Stimulated activated CD8-positive, alpha-beta memory T cell treated with anti-CD3 and anti-CD28 coated beads, Interleukin-4, amount 100 ng/mL, for 1 hour (primary cell): ENCODE results near the gene KLHL33.
"Not testable (repeated sequence)": the region's sequence is repeated elsewhere in the genome, so short reads cannot be mapped to it uniquely, and the experiment has no call there.

Source experiments
- DNase-seq, 2 donors: peaks; one replicate each; pipeline ENCODE4 v3.0.0-alpha.2; 2020; ENCODE audit warnings: low read depth in 2 of 2, low spot score in 1 of 2

The KLHL33 gene

DNA sequence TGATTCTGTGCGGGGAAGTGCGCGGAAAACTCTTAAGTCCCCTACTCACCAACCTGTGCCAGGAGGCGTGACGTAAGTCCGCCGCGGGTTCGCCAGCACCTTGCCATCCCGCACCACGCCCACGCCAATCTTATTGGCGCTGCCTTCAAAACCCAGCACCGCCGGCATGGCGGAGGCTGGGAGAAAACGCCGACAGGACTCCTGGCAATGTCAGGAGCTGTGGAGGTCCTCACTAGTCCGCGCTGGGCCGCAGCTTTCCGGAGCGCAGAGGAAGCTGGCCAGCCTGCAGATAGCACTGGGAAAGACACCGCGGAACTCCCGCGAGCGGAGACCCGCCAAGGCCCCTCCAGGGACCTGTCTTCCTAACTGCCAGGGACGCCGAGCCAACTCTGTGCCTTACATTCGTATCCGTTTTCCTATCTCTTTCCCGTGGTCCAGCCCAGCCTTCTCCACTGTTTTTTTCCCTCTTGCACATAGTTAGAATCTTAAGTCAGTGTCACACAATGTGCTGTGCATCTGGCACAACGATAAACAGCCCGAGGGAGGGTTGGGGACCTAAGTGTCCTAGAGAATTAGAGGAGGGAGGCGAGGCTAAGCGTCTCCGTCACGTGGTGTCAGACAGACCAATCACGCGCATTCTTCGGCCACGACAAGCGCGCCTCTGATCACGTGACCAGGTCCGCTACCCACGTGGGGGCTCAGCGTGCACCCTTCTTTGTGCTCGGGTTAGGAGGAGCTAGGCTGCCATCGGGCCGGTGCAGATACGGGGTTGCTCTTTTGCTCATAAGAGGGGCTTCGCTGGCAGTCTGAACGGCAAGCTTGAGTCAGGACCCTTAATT, 18.8 kb upstream of the KLHL33 start, which contains the start of the genes APEX1 and OSGEP:
Gene APEX1, plus strand, starts transcription at position 711 of the 839 bp plus-strand sequence. CDS start 420 bp downstream, outside the sequence.
Gene OSGEP, minus strand, starts transcription at position 297 of the 839 bp plus-strand sequence. Its CDS starts 129 bp downstream, at position 168.
- peak; percentile 89 to 96 for DNase-seq

DNA sequence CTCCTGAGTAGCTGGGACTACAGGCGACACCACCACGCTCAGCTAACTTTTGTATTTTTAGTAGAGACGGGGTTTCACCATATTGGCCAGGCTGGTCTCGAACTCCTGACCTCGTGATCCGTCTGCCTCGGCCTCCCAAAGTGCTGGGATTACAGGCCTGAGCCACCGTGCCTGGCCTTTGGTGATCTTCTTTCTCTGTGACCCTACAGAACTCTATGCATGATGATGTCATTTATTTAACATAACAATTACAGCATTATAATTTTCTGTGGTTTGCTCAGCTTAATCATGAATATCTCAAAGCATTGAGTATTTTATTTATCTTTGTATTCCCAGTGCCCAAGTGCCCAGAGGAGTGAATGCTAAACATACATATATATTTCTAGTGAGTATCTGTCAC, 16.9 kb upstream of the KLHL33 start:
- DNase-seq: not testable (repeated sequence)

DNA sequence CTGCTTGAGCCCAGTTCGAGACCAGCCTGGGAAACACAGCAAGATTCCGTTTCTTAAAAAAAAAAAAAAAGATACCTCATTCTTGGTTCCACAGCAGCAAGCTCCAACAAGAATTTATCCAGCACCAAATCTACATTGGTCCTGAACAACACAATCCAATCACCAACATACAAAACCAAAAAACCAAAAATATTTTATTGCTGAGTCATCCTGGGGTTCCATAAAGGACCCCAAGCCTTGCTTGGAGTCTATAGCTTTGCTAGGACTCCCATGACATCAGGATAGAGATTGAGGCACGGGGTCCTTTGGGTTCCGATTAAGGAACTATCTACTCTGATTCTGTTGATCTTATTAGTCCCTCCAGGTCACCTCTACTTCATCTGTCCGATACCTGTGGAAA, 10.9 kb upstream of the KLHL33 start:
- DNase-seq: no peak

DNA sequence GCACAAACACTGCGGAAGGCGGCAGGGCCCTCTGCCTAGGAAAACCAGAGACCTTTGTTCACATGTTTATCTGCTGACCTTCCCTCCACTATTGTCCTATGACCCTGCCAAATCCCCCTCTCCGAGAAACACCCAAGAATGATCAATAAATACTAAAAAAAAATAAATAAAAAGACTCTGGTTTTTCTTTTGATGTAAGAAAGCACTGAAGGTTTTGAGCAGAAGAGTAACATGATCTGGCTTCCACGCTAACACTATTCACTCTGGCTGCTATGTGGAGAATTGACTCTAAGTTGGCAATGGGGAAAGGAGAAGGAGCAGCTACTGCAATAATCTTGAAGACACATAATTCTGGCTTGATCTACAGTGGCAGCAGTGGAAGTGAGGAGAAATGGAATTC, 7.7 kb upstream of the KLHL33 start:
- not testable (repeated sequence) for DNase-seq

DNA sequence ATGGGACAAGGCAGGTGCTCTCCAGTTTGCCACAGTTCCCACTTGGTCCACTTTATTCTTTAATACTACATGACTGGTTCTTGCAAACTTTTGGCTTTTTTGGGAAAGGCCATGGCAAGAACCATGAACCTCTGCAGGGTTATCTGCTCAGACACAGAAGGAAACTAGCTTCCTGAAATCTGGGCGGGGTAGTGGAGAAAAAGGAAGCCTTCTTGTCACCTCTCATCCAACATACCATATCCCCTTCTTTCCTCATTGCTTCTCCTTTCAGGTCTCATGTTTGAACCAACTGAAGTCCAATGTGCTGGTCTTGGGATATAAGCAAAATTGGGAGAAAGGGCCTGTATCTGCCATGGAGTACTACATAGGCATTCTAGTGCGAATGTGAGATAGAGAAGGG, 5.5 kb upstream of the KLHL33 start:
- DNase-seq: no peak

DNA sequence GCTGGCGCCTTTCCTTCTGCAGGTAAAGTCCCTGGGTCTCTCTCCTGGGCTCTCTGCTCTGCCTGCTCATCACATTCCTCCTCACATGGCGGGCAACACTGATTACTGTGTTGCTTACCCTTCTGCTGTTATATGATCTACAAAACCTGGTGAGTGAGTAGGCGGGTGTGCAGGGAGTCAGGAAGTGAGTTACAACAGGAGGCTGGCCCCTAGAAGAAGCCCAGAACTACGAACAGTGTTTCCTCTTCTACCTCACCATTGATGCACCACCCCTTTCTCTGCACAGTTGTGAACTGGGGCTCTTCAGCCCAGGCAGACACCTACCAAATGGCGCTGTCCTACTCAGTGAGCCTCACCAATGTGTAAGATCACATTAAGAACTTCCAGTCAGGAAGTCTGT, 4.9 kb upstream of the KLHL33 start:
- peak in 1 of 2 donors; percentile 2 for DNase-seq

DNA sequence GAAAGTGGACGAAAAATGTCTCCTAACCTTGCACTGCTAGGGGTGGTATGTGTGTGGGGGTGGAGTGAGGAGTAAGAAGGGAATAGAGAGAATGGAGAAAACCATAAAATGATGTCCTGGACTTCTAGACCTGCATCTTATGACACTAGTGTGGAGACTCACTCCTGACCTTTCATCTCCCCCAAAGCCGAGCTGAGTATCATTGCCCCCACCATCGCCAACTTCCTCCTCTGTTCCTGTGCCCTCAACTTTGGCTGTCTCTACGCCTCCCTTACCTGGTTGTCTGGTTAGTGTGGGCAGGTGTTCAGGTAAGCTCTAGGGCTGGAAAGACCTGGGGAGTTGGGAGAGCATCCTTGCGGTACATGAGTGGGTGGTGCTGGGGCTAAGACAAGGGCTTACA, 4.5 kb upstream of the KLHL33 start:
- DNase-seq: no peak

DNA sequence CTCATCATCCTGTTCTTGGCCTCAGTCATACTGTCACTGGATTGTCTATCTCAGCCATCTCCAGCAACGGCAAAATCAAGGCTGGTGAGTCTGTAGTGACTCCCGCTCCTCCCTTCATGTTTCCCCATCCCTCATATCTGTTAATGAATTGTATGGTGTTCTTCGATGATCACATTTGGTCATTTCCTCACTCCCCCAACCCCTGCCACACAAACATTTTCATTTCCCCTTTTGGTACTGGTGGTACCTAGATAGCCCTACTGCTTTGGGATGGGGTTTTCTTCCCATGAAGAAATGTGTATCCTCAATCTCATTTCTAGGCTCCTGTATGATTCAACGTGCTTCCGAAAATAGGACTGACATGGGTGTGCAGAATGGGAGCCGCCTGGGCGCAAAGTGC, 2.7 kb upstream of the KLHL33 start:
- no peak for DNase-seq

DNA sequence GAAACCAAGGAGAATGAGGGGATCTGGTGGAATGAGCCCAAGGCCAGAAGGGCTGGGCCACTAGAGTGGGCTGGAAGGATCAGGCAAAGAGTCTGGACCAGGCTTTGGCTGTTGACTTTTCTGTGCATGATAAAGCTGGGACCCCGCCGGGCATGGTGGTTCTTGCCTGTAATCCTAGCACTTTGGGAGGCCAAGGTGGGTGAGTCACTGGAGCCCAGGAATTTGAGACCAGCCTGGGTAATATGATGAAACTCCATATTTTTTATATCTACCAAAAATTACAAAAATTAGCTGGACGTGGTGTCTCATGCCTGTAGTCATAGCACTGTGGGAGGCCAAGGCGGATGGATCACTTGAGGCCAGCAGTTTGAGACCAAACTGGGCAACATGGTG, 393 bp upstream of the KLHL33 start:
- DNase-seq: no peak

DNA sequence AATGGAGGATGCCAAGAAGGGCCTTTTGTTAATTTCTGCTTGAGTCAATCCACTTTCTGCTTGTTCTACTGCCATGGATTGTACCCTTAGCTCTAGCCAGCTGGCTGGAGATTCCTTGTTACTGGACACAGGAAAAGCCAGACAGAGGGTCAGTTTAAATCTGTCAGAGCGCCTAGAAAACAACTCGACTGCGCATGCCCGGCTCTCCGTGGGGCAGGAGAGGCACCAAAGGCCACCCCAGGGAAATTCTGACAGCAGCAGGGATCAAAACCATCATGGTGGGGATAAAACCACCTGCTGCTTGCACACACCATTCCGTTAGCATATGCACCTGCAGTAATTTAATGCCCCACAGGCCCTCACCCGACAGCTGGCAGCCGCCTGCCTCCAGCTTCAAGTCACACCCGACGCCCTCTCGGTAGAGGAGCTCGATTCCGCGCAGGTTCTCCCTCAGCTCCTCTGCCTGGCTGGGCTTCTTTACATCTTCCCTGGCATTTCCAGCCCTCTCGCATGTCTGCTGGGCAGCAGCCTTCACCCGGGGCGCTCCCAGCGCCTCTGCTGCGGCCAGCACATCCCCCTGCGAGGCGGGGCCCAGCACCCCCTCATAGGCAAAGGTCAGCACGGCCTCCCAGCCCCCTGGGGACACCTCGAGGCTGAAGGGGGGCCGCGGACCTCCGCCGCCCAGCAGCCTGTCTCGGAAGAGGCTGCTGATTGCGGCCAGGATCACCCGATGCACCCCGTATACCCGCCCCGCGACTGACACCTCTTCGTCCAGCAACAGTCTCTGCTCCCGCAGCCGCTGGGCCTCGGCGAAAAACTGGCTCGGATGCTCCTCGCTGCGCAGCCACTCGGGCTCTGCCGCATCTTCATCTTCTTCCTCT, 1.0 kb downstream of the KLHL33 start:
- DNase-seq: no peak

DNA sequence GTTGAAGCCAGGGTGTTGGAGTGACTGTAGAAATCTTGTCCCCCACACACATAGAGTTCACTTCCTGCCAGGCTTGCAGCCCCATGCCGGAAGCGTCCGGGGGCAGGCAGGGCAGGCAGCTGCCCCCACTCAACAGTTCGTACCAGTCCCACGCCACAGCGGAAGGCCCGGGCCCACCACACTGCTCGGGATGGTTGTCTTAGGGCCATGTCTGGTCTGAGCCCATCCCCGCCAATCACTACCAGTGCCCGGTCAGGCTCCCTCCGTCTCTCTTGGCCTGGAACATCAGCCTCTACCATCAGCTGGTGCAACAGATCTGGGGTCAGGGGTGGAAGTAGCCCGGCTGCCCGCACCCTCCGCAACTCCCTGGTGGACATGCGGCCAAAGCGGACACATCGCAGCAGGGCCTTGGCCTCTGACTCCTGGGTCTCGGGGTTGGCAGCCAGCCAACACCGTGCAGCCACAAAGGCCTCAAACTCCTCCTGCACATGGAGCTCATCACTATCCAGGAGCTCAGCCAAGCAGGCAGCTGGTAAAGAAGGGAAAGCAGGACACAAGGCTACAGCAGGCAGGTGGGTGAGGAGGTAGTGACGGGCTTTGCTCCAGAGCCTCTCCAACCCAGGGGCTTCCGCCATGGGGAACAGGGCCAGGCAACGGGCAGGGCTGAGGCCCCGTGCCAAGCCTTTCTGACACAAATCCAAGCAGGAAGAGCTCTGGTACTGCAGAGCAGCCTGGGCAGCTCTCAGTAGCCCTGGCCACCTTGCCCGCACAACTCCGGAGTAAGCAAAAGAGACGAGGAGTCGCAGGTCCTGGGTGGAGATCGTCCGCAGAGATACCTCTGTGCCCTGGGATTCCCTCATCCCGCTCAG, 5.9 kb downstream of the KLHL33 start:
- no peak for DNase-seq

DNA sequence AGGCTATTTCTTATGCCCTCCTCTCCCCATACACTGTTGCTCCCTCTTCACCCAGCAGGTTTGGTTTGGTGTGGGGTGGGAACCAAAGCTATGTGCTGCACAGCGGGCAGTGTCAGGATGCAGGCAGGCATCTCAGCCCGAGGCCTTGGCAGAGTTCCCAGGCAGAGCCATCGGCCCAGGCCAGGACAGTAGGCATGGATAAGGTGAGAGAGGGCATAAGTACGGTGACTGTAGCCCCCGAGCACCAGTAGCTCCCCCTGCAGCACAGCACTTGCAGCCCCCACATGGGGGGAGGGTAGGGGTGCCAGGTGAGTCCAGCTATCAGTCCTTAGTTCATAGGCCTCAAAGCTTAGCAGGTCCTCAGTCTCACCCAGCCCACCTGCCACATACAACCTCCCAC, 7.2 kb downstream of the KLHL33 start:
- no peak for DNase-seq

DNA sequence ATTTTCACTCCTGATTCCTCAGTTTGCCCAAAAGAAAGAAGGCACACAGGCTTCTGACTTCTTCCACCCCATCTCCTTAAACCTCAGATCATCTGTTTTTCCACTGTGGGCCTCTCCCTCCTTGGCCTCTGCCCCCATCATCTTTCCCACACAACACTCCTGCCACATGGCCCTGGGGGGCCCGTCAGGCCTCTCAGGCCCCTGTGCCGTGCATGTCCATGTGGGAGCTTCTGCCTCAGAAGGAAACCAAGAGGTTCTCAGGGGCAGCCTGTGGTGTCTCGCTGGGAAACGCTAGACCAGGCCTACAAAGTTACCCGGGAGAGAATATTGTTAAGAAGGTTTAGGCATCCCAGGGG, 8.0 kb downstream of the KLHL33 start:
- DNase-seq: no peak

DNA sequence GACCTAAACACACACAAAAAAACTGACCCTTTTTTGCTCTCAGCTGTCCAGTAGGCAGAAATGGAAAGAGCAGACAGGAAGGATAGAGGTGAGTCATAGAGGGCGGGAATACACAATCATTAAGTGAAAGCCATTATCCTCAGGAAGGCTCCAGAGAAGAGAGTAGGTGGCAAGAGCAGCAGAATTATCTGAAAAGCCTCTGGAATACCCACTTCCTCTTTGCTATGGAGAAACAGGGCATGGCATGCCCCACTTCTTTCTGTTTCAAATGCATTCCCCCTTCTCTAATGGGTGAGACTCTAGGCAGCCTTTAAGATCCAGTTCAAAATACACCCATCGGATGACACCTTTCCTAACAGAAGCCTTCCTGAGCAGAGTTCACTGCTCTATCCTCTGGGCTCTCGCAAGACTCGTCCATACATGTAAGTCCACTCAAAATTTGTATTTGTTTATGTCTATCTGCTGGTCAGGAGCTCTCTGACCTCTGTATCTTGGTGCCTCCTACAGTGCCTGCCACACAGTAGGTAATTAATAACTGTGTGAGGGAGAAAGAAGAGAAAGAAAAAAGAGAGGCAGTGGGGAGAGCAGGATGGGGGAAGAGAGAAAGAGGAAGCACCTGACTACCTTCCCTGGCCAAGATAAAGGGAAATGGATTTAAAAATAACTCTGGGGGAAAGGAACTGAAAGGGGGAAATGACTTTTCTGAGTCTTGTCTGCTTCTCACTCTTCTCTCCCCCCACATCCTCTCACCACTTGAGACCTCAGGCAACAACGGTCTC, 8.5 kb downstream of the KLHL33 start:
- no peak for DNase-seq

DNA sequence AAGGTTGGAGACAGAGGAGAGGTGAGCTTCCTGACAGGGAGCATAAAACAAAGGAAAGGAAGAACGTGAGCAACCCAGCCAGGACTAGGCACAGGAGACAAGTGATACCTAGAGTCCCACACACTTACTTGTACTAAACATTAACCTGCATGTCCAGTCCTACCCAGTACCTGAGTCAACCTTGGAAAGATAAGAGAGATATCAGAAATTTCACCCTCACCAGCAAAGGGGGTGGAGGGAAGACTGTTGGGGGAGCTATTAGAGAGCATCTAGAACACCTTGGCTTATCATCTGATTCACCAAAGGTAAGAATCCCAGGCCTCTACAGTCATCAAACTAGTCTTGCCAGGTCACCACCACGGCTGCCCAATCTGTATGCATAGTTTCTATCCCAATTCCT, 11.1 kb downstream of the KLHL33 start:
- DNase-seq: no peak

DNA sequence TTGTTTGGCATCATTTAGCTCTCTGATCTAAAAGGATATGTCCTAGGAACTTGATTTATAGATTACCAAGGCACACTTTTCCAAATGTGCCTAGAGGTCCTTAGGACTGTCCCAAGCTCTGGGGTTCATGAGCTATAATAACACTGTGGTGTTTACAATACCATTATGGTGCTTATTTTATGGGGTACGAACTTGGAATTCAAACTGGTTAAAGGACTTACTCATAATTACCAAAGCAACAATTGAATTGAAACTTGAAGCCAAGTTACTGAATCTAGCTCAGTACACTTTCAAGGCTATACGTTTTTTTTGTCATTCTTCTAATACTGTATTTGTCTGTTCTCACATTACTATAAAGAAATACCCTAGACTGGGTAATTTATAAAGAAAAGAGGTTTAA, 13.1 kb downstream of the KLHL33 start:
- no peak for DNase-seq

DNA sequence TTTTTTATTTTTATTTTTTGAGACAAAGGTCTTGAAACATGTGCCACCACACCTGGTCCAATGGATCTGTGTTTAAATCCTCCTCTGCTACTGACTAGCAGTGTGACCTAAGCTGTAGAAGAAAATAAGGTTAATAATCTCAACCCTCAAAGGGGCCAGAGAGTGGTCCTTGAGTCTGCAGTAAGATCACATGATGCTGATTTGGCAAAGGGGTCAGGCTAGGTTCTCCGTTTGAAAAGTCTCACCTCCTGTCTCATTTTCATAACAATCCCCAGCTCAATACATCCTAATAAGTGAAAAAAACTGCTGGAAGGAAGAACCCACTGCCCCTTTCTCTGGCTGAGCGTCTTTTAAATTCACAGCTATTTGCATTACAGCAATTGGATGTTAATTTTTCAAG, 14.7 kb downstream of the KLHL33 start:
- no peak for DNase-seq

DNA sequence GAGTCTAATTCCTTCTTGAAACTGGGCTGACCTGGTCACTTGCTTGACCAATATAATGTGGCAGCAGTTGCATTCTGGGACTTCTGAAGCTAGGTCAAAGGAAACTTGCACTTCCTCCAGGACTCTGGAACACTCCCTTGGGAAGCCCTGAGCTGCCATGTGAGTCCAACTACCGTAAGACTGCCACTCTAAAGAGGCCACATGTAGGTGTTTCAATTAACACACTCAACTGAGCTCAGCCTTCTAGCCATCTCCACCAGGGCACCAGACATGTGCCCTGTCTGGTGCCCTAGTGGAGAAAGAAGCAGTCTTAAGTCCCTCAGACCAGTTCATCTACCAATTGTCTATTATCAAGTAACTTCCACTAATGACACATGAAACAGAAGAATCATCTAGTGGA, 16.5 kb downstream of the KLHL33 start:
- no peak for DNase-seq

DNA sequence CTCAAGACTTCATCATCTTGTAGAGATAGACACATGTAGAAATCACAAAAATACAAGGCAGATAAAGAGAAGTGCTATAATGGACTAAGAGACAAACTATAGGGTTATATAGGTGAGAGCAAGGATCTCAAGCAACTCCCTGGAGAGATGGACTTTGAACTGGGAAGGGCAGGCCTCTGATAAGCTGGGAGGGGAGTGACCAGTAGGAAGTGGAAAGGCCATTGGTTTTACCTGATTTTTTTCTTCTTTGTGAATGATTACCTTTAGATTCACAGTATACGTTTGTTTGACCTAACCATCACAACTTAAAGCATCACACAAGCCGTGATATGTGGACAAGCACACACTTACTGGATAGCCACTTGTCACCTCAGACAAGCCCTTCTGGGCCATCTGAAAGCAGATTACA, 17.5 kb downstream of the KLHL33 start:
- DNase-seq: no peak
